Ovary (tissue), 9 donors: ENCODE results near the gene EMC10. TPM values are rescaled to one million over a fixed set of nuclear protein-coding genes. Genes with fewer than 3 reads are reported as not detected.

Experiments used
- DNase-seq, 5 donors: peaks; one replicate each; pipeline ENCODE4 v3.0.0-alpha.2; 2019 to 2020
- H3K27ac ChIP-seq, 2 donors: fragments of 200-600 bp; one replicate each; pipeline versions ENCODE4 v1.5.1 to v1.8.0; 2019 to 2022
- H3K27me3 ChIP-seq: fragments of 200-600 bp; one replicate; pipeline ENCODE4 v1.8.0; 2022
- H3K36me3 ChIP-seq: fragments of 200-600 bp; sonication (generic); one replicate; pipeline ENCODE4 v1.5.1; 2019
- H3K4me1 ChIP-seq: one replicate; pipeline ENCODE4 v1.8.1; 2013; ENCODE audit warnings: mild to moderate bottlenecking, moderate library complexity; ENCODE audit not compliant: insufficient read depth
- H3K4me3 ChIP-seq: fragments of 200-600 bp; sonication (generic); one replicate; pipeline ENCODE4 v1.5.1; 2017
- H3K9me3 ChIP-seq, 2 donors: fragments of 200-600 bp in 1 of 2; sonication (generic) in 1 of 2; one replicate each; pipeline versions ENCODE4 v1.5.1 to v1.8.1; 2013 to 2019; ENCODE audit warnings: mild to moderate bottlenecking in 1 of 2, moderate library complexity in 1 of 2
- CTCF ChIP-seq, 3 donors: fragments of 450-650 bp in 2 of 3; fragments of 200-600 bp in 1 of 3; IDR thresholded peaks; one replicate each; pipeline versions ENCODE4 v1.5.1 to v1.8.0; 2016 to 2022; ENCODE audit warnings: antibody characterized with exemption in 3 of 3, mild to moderate bottlenecking in 1 of 3
- EP300 ChIP-seq: sonication (generic); formaldehyde crosslinking; IDR thresholded peaks from one replicate; pipeline ENCODE4 v1.6.1; 2017; ENCODE audit warnings: antibody characterized with exemption
- POLR2A ChIP-seq: fragments of 450-650 bp; IDR thresholded peaks from one replicate; pipeline ENCODE4 v1.6.1; 2017; ENCODE audit warnings: antibody characterized with exemption, mild to moderate bottlenecking, moderate library complexity
- WGBS, 3 donors: extraction: QIAGEN DNeasy Blood & Tissue Kit in 1 of 3; methylation state at CpG; one replicate each; pipeline versions ENCODE4 v1.1.5 to v1.1.7; 2013 to 2017; 5-methylcytosine and 5-hydroxymethylcytosine counted together
- intact Hi-C, 4 donors: fragments of 100-400 bp; cut with DNase I; formaldehyde crosslinking; loops; one replicate each; pipeline versions ENCODE4 v1.11.0 to v1.15.1; 2022 to 2023
- polyA plus RNA-seq, 2 donors: library from polyadenylated mRNA; stranded (reverse); fragments of 200-250 nt in 1 of 2; fragments of 350-450 nt in 1 of 2; fragmentation: Illumina TruSeq in 1 of 2; extraction: RNeasy Lipid Tissue Mini Kit (QIAGEN cat#74804) in 1 of 2; gene quantifications; one replicate each; pipeline ENCODE4 v1.2.3, GENCODE V29; 2013 to 2014
- total RNA-seq, 7 donors: library from RNA; depleted of rRNA in 2 of 7; stranded (reverse); fragments of >200 nt in 2 of 7; fragmentation: NEBNext Ultra II Directional in 3 of 7; extraction: Animal tissue kit (Norgen Biotek cat#: 25700) in 3 of 7; gene quantifications; one replicate each; pipeline versions ENCODE4 v1.1.0 to v1.2.4, GENCODE V29; 2016 to 2023
- donor health status: DM: no; HTN: no; CAD: no; lungs with moderate emphysema.
- donor health status: DM: no; HTN: no; CAD: no.
- donor health status: Bipolar disorder and iron deficiency.
- donor health status: DM: yes; HTN: yes; CAD: no.
- donor health status: DM: no; HTN: no; CAD: no.
- donor health status: DM: yes; HTN: yes; CAD: no.

The EMC10 gene
- total and polyA plus RNA-seq, 9 donors = 27.6 to 132 (median 96.7) TPM

DNA sequence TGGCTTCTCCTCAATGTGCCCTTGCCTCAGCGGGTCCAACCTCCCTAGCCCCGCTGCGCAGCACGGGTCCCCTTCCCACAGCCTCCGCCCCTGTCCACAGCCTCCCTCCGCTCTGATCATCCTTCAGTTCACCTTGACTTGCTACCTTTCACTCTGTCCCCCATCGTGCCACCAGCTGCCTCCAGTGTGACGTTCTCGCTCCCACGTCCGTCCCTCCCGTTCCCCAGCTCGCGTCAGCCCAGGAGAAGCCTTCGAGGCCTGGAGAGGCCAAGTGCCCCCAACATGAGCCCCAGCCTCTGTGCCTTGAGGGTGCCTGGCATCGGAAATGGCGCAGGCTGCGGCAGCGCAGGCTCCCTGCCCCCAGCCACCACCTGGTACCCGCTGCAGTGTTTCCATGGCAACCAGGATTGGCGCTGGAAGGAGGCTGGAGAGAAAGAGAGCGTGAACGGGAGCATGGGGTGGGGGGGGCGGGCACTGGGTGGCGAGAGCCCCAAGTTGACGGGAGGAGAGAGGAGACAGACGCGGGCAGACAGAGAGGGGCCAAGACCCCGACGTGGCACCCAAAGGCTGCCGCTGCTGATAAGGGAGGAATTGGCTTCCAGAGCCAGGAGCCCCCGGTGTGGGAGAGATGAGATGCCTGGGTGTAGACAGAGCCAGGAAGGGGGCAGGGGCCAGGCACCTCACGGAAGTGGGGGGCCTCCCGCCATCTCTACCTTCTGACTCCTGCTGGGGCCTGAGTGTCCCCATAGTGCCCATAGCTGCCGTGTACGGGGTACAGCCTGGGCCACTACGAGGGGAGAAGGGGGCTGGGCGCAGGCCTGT lies 38.2 kb downstream of the EMC10 start:
- TF ChIP-seq EP300 (no peak), POLR2A (no peak), CTCF (IDR thresholded peaks at IDR 0.05) (no peak)
- DNase-seq = peak in 1 of 5 donors; percentile 37
- 24 to 35% (median 31%) methylated on average over 38 of the region's 38 CpGs for WGBS, 3 donors
- Histone ChIP-seq H3K27me3 (no peaks in the 10 kb centered on the region), H3K27ac (no peak overlapping the region), H3K36me3 (no peaks in the 10 kb centered on the region), H3K4me3 (no peak overlapping the region), H3K4me1 (peaks cover 6% of the 10 kb centered on the region), H3K9me3 (no peaks in the 10 kb centered on the region)
- intact Hi-C loops = loop anchor here in 3 of 4 donors (5.0 to 10.0 kb wide), 3 partner anchors 162 to 352 kb away; partner anchors contain the start of genes ACP4 (in 1 of the 3) and IZUMO2 (in 1 of the 3)

GRCh38 chr19:50515168-50515561 lies 38.9 kb downstream of the EMC10 start:
- H3K4me3 ChIP-seq = no peak overlapping the region
- no peak for DNase-seq
- 61 to 72% (median 70%) methylated on average over 11 of the region's 11 CpGs for WGBS, 3 donors
- no peak for TF ChIP-seq EP300
- no peak for TF ChIP-seq CTCF (IDR thresholded peaks at IDR 0.05)
- TF ChIP-seq POLR2A = no peak
- no peak overlapping the region for H3K27ac ChIP-seq
- no peaks in the 10 kb centered on the region for H3K9me3 ChIP-seq
- no peaks in the 10 kb centered on the region for H3K36me3 ChIP-seq
- intact Hi-C loops = loop anchor here in 1 of 4 donors (10.0 kb wide), 1 partner anchor 280 kb away; the partner anchor contains the start of gene ACP4
- H3K4me1 ChIP-seq = peaks cover 4% of the 10 kb centered on the region
- H3K27me3 ChIP-seq = no peaks in the 10 kb centered on the region

DNA sequence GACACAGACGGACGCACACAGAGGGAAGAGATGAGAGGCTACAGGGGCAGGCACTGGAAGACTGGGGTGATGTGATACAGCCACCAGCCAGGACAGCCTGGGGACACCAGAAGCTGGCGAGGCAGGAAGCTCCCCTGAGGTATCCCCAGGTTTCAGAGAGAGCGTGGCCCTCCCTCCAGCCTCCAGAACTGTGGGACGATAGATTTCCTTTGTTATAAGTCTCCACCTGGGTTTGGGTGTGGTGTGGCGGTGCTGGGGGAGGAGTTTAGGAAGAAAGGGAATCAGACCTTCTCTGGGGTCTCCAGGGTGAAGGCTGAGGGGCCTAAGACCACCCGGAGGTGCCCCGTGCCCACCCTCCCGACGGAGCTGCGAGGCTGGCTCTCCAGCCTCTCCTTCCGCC lies 40.1 kb downstream of the EMC10 start:
- TF ChIP-seq CTCF (IDR thresholded peaks at IDR 0.05) = no peak
- no peak for TF ChIP-seq EP300
- no peak for TF ChIP-seq POLR2A
- no peaks in the 10 kb centered on the region for H3K27me3 ChIP-seq
- no peak overlapping the region for H3K27ac ChIP-seq
- H3K4me1 ChIP-seq = no peaks in the 10 kb centered on the region
- H3K9me3 ChIP-seq = no peaks in the 10 kb centered on the region
- H3K4me3 ChIP-seq = no peak overlapping the region
- WGBS, 3 donors = 73 to 77% (median 77%) methylated on average over 12 of the region's 12 CpGs
- no peaks in the 10 kb centered on the region for H3K36me3 ChIP-seq
- intact Hi-C loops = loop anchor here in 1 of 4 donors (10.0 kb wide), 1 partner anchor 278 kb away; the partner anchor contains the start of gene ACP4
- no peak for DNase-seq

GRCh38 chr19:50516964-50517703 lies 40.8 kb downstream of the EMC10 start:
- 82 to 83% (median 82%) methylated on average over 53 of the region's 53 CpGs for WGBS, 3 donors
- Histone ChIP-seq H3K36me3 (no peaks in the 10 kb centered on the region), H3K4me1 (no peaks in the 10 kb centered on the region), H3K27me3 (no peaks in the 10 kb centered on the region), H3K9me3 (no peaks in the 10 kb centered on the region), H3K4me3 (no peak overlapping the region), H3K27ac (no peak overlapping the region)
- intact Hi-C loops = loop anchor here in 1 of 4 donors (10.0 kb wide), 1 partner anchor 278 kb away; the partner anchor contains the start of gene ACP4
- no peak for DNase-seq
- no peak for TF ChIP-seq EP300
- no peak for TF ChIP-seq POLR2A
- no peak for TF ChIP-seq CTCF (IDR thresholded peaks at IDR 0.05)
